Liver (tissue), 9 donors: Measurements from ENCODE around the gene PDE4D. TPM values are rescaled to one million over a fixed set of nuclear protein-coding genes. Genes with fewer than 3 reads are reported as not detected.

ENCODE experiments used
- DNase-seq: peaks from one replicate; pipeline ENCODE4 v3.0.0-alpha.2; 2017; ENCODE audit warnings: low spot score
- H3K27ac ChIP-seq, 2 donors: one replicate each; pipeline ENCODE4 v1.7.0; 2013; ENCODE audit warnings: inconsistent platforms in 2 of 2, low read length in 2 of 2, control low read depth in 1 of 2, low read depth in 1 of 2, mild to moderate bottlenecking in 1 of 2
- H3K27me3 ChIP-seq, 4 donors: one replicate each; pipeline versions ENCODE4 v1.6.1 to v1.7.0; 2013; ENCODE audit warnings: low read length in 3 of 4, inconsistent platforms in 1 of 4, mild to moderate bottlenecking in 1 of 4, moderate library complexity in 1 of 4; ENCODE audit not compliant: control insufficient read depth in 4 of 4, insufficient read depth in 4 of 4
- H3K36me3 ChIP-seq, 4 donors: one replicate each; pipeline versions ENCODE4 v1.6.1 to v1.7.0; 2013; ENCODE audit warnings: low read length in 3 of 4, mild to moderate bottlenecking in 3 of 4, low read depth in 1 of 4, moderate library complexity in 1 of 4; ENCODE audit not compliant: control insufficient read depth in 4 of 4, insufficient read depth in 3 of 4
- H3K4me1 ChIP-seq, 4 donors: one replicate each; pipeline versions ENCODE4 v1.6.1 to v1.7.0; 2013; ENCODE audit warnings: low read length in 3 of 4, mild to moderate bottlenecking in 3 of 4, moderate library complexity in 1 of 4; ENCODE audit not compliant: control insufficient read depth in 4 of 4, insufficient read depth in 4 of 4
- H3K4me3 ChIP-seq, 3 donors: one replicate each; pipeline versions ENCODE4 v1.6.1 to v1.7.0; 2013; ENCODE audit warnings: low read length in 3 of 3, control low read depth in 1 of 3, low read depth in 1 of 3, mild to moderate bottlenecking in 1 of 3
- H3K9ac ChIP-seq, 2 donors: one replicate each; pipeline ENCODE4 v1.7.0; 2013; ENCODE audit warnings: low read length in 2 of 2, mild to moderate bottlenecking in 2 of 2, moderate library complexity in 2 of 2, control low read depth in 1 of 2, low read depth in 1 of 2
- H3K9me3 ChIP-seq, 4 donors: one replicate each; pipeline versions ENCODE4 v1.6.1 to v1.7.0; 2013; ENCODE audit warnings: low read length in 3 of 4; ENCODE audit not compliant: control insufficient read depth in 4 of 4
- ATF3 ChIP-seq: IDR thresholded peaks from 2 replicates; pipeline ENCODE4 v1.6.1; 2016; ENCODE audit warnings: antibody characterized with exemption
- CTCF ChIP-seq: fragments of 150-350 bp; IDR thresholded peaks from 2 replicates; pipeline ENCODE4 v1.5.1; 2017; ENCODE audit warnings: improper control_type of control experiment, low read depth, low read length; ENCODE audit not compliant: missing input control
- EGR1 ChIP-seq, 2 donors: IDR thresholded peaks; 2 replicates each; pipeline ENCODE4 v1.6.1; 2016 to 2018; ENCODE audit warnings: antibody characterized with exemption in 2 of 2, low read depth in 2 of 2
- FOXA1 ChIP-seq: IDR thresholded peaks from 2 replicates; pipeline ENCODE4 v1.6.1; 2016; ENCODE audit warnings: antibody characterized with exemption
- FOXA2 ChIP-seq: IDR thresholded peaks from 2 replicates; pipeline ENCODE4 v1.6.1; 2016; ENCODE audit warnings: antibody characterized with exemption
- GABPA ChIP-seq, 2 donors: IDR thresholded peaks in 1 of 2; conservative IDR thresholded peaks in 1 of 2; 2 replicates each; pipeline ENCODE4 v1.6.1; 2016; ENCODE audit warnings: antibody characterized with exemption in 2 of 2, mild to moderate bottlenecking in 1 of 2, moderate library complexity in 1 of 2
- HNF4A ChIP-seq, 2 donors: conservative IDR thresholded peaks; 2 replicates each; pipeline ENCODE4 v1.6.1; 2016; ENCODE audit warnings: antibody characterized with exemption in 2 of 2, mild to moderate bottlenecking in 2 of 2
- HNF4G ChIP-seq: IDR thresholded peaks from 2 replicates; pipeline ENCODE4 v1.6.1; 2016; ENCODE audit warnings: antibody characterized with exemption
- JUND ChIP-seq, 2 donors: IDR thresholded peaks; 2 replicates each; pipeline ENCODE4 v1.6.1; 2016; ENCODE audit warnings: antibody characterized with exemption in 2 of 2
- NR2F2 ChIP-seq: IDR thresholded peaks from 2 replicates; pipeline ENCODE4 v1.6.1; 2016; ENCODE audit warnings: antibody characterized with exemption
- RAD21 ChIP-seq, 2 donors: IDR thresholded peaks; 2 replicates each; pipeline ENCODE4 v1.6.1; 2016; ENCODE audit warnings: antibody characterized with exemption in 2 of 2, mild to moderate bottlenecking in 2 of 2
- REST ChIP-seq: IDR thresholded peaks from 2 replicates; pipeline ENCODE4 v1.6.1; 2016; ENCODE audit warnings: antibody characterized with exemption, mild to moderate bottlenecking
- RXRA ChIP-seq, 2 donors: IDR thresholded peaks; 2 replicates each; pipeline ENCODE4 v1.6.1; 2017 to 2018; ENCODE audit warnings: antibody characterized with exemption in 2 of 2, mild to moderate bottlenecking in 1 of 2
- SP1 ChIP-seq: IDR thresholded peaks from 2 replicates; pipeline ENCODE4 v1.6.1; 2018; ENCODE audit warnings: antibody characterized with exemption, mild to moderate bottlenecking
- TAF1 ChIP-seq: conservative IDR thresholded peaks from 2 replicates; pipeline ENCODE4 v1.6.1; 2016; ENCODE audit warnings: antibody characterized with exemption, mild to moderate bottlenecking
- WGBS: extraction: QIAGEN DNeasy Blood & Tissue Kit; methylation state at CpG from one replicate; pipeline ENCODE4 v1.1.7; 2013; 5-methylcytosine and 5-hydroxymethylcytosine counted together
- polyA plus RNA-seq, 2 donors: library from polyadenylated mRNA; stranded (reverse) in 1 of 2; unstranded in 1 of 2; fragments of 200-250 nt in 1 of 2; fragments of >200 nt in 1 of 2; fragmentation: Nextera tagmentation in 1 of 2; extraction: Ambion mirVana in 1 of 2; gene quantifications; one replicate each; pipeline versions ENCODE4 v1.2.1 to v1.2.3, GENCODE V29; 2013 to 2015
- total RNA-seq, 2 donors: library from RNA; depleted of rRNA; stranded (reverse); fragments of >200 nt; gene quantifications; one replicate each; pipeline ENCODE4 v1.2.3, GENCODE V29; 2014
- TF ChIP-seq, protein P1 (sequence below): IDR thresholded peaks from 2 replicates; pipeline ENCODE4 v1.6.1; 2016; ENCODE audit warnings: antibody characterized with exemption
- TF ChIP-seq, protein P2 (sequence below): IDR thresholded peaks from 2 replicates; pipeline ENCODE4 v1.6.1; 2016; ENCODE audit warnings: antibody characterized with exemption
- donor health status: healthy.
- donor health status: healthy.
- donor health status: healthy.
- donor health status: healthy.
- donor health status: healthy.

Gene PDE4D
- total and polyA plus RNA-seq, 4 donors = 0.67 to 11.9 (median 6.5) TPM

DNA sequence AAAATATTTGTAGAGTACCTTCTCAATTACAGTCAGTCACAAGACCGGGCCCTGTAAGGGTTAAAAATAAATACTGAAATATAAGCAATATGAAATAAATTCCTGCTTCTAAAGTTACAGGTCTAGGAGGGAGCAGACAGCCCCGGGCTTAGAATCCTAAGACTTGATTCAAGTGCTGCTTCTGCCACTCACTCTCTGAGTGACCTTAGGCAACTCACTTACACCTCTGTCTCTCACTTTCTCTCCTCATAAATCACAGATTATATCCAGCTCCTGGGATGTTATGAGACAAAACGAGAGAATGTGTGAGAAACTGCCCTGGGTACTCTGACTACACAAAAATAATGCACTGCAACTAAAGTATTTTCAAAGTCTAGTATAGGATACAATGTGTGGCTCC lies 101.9 kb downstream of the PDE4D start:
- H3K4me1 ChIP-seq = no peaks in the 10 kb centered on the region
- H3K27ac ChIP-seq = no peak overlapping the region
- no peaks in the 10 kb centered on the region for H3K36me3 ChIP-seq
- DNase-seq = no peak
- TF ChIP-seq TAF1 (no peak), EGR1 (IDR thresholded peaks at IDR 0.05; ENCODE audit: low read depth in 2 of 2) (no peak), GABPA (IDR thresholded peaks at IDR 0.05 in 1 of 2, conservative IDR thresholded peaks at IDR 0.05 in 1 of 2) (no peak), FOXA2 (no peak), REST (no peak), SP1 (no peak), HNF4A (conservative IDR thresholded peaks at IDR 0.05) (no peak), RXRA (IDR thresholded peaks at IDR 0.05) (no peak), ATF3 (no peak), NR2F2 (no peak), JUND (IDR thresholded peaks at IDR 0.05) (no peak), HNF4G (no peak), FOXA1 (no peak), RAD21 (IDR thresholded peaks at IDR 0.05) (no peak), CTCF (no peak)
- TF ChIP-seq, protein P1, sequence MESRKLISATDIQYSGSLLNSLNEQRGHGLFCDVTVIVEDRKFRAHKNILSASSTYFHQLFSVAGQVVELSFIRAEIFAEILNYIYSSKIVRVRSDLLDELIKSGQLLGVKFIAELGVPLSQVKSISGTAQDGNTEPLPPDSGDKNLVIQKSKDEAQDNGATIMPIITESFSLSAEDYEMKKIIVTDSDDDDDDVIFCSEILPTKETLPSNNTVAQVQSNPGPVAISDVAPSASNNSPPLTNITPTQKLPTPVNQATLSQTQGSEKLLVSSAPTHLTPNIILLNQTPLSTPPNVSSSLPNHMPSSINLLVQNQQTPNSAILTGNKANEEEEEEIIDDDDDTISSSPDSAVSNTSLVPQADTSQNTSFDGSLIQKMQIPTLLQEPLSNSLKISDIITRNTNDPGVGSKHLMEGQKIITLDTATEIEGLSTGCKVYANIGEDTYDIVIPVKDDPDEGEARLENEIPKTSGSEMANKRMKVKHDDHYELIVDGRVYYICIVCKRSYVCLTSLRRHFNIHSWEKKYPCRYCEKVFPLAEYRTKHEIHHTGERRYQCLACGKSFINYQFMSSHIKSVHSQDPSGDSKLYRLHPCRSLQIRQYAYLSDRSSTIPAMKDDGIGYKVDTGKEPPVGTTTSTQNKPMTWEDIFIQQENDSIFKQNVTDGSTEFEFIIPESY = no peak
- TF ChIP-seq, protein P2, sequence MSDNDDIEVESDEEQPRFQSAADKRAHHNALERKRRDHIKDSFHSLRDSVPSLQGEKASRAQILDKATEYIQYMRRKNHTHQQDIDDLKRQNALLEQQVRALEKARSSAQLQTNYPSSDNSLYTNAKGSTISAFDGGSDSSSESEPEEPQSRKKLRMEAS = no peak
- peaks cover 0 to 4% (median 0%) of the 10 kb centered on the region in 4 donors for H3K27me3 ChIP-seq
- 89% methylated on average over 3 of the region's 3 CpGs for WGBS
- H3K9ac ChIP-seq = no peak overlapping the region
- no peaks in the 10 kb centered on the region for H3K9me3 ChIP-seq
- no peak overlapping the region for H3K4me3 ChIP-seq
